ENCODE data around the gene SASH3.

The SASH3 gene

GRCh38 chrX:129783291-129783713 is 3.6 kb downstream of the SASH3 start:
- DNase-seq (ENCODE audit: low read depth, low spot score) = no peak

- no peak for DNase-seq (ENCODE audit: low read depth, low spot score)
Measured at GRCh38 chrX:129784371-129784770, 4.6 kb downstream of the SASH3 start.

DNA sequence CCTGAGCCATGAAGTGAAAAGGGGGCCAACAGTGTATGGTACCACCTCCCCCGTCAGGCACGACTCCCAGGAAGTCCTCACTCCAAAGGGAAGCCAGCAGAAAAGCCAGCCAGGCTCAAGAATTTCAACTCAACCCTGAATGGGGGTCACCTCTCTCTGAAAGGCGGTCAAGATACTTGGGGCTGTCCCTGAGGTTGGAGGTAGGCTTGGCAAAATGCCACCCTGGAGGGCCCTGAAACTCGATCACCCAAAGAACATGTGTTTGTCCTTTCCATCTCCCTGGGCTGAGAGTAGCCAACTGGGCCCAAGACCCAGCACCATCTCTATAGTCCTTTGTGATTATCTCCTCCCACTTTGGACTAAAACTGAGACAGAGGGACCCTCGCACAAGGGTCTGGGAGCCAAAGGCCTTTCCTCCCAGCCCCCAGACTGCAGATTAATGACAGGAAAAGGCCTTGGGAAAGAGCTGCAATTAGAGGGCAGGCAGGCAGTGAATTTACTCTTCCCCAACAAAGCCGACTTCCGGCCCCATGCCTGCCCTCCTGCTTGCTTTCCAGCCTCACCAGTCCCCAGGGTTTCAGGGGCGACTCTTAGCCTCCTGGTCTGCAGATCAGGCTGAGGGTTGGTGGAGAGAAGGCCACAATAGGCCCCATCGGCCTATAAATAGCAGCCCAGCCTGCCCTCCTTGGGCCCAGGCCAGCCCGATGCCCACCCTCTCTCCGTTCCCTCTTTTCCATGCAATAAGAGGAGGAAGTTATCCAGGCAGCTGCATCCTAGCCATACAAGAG is 5.6 kb downstream of the SASH3 start:
- no peak for DNase-seq (ENCODE audit: low read depth, low spot score)

- no peak for DNase-seq (ENCODE audit: low read depth, low spot score)
Measured at GRCh38 chrX:129786210-129786651, 6.5 kb downstream of the SASH3 start.

DNA sequence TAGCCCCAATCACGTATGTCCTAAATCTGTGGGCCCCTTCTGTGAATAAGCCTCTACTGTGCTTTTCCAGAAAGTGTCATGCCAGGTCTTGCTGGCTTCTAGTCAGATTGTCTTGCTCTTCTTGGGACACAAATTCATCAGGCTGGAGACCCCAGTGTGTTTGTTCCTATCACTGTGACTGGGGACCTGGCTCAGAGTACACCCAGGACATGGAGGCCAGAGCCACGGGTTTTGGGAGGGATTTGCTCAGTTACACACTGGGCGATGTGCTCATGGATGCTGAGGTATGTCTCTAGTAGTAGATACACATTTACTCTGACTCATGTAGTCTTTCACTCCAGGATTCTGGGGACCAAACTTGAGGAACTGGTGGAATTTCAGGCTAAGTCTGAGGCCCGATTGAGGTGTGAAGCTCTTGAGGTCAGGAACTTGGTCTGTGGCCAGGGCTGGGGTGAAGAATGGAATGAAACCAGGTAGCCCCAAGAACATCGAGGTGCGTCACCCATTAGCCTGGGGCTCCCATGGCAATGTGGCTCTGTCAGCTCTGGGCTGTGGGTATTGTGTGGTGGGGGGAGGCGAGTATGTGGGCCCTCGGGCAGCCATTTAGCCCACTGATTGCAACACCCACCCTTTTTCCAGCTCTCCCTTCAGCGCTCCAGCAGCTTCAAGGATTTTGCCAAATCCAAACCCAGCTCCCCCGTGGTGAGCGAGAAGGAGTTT is 7.7 kb downstream of the SASH3 start:
- DNase-seq (ENCODE audit: low read depth, low spot score) = no peak

GRCh38 chrX:129788527-129788926 is 8.8 kb downstream of the SASH3 start:
- DNase-seq (ENCODE audit: low read depth, low spot score) = no peak

DNA sequence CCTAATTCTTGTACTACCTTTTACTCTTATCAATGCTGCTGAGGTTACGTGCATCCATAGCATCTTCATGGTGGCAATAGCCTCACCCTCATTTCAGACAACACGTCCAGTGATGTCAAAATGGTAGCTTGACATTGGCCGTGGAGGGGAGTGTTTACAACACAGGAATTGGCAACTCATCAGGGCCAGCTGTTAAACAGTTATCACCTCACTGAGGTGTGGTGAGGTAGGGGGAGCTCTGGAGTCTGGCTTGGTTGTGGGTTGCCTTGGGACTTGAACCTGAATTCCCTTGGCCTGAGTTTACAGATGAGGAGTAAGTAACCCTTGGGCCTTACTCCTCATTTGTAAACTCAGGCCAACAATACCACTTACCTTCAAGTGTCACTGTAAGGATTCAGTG is 10.4 kb downstream of the SASH3 start:
- no peak for DNase-seq (ENCODE audit: low read depth, low spot score)

DNA sequence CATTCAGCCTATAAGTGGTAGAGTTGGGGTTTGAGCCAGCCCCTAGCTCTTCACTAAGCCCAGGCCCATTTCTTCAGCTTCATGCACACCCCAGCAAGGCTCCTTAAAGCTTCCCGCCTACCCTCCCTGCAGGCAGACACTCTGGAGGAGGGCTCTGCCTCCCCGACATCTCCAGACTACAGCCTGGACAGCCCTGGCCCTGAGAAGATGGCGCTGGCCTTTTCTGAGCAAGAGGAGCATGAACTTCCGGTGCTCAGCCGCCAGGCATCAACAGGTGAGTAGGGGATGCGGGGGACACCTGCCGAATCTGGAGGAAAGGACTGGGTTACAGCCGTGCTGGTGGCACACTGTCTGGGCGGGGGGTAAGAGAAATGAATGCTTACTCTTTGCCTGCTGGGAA is 11.1 kb downstream of the SASH3 start:
- no peak for DNase-seq (ENCODE audit: low read depth, low spot score)

DNA sequence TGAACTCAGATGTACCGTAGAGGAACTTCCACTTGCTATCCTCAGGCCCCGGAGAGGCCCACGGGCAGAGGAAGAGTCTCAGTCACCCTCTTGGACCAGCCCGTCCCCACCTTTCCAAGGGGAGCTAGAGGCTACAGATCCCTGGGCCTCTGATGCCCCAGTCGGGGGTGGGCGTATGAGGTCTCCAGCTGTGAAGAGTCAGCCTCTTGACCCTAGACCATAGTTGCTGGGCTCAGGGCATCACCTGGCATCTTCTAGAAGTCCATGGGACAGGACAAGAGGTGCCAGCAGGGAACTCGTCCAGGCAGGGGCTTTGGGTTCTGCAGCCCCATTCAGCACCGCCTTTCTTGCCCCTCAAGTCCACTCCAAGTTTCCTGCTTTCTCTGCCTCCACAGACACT is 11.6 kb downstream of the SASH3 start:
- DNase-seq (ENCODE audit: low read depth, low spot score) = no peak

GRCh38 chrX:129791961-129792570 is 12.3 kb downstream of the SASH3 start:
- DNase-seq (ENCODE audit: low read depth, low spot score) = no peak

DNA sequence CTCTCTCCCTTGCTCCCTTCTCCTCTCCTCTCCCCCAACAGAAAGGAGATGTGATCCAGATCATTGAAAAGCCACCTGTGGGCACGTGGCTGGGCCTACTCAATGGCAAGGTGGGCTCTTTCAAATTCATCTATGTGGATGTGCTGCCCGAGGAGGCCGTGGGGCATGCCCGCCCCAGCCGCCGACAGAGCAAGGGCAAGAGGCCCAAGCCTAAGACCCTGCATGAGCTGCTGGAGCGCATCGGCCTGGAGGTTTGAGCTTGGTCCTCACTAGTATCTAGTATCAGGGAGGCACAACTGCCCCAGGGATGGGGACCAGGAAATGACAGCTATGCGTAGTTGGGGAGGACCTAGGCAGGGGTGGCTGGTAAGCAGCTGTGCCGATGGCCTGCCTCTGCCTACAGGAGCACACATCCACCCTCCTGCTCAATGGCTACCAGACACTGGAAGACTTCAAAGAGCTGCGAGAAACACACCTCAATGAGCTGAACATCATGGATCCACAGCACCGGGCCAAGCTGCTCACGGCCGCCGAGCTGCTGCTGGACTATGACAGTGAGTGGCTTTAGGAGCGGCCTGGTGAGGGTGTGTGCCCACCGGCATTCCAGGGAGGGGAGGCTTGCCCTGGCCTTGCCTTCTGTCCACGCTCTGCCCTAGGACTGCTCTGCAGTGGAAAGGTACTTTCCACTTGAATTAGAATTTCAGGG is 13.0 kb downstream of the SASH3 start:
- no peak for DNase-seq (ENCODE audit: low read depth, low spot score)

GRCh38 chrX:129793604-129794191 is 13.9 kb downstream of the SASH3 start:
- DNase-seq (ENCODE audit: low read depth, low spot score) = no peak

DNA sequence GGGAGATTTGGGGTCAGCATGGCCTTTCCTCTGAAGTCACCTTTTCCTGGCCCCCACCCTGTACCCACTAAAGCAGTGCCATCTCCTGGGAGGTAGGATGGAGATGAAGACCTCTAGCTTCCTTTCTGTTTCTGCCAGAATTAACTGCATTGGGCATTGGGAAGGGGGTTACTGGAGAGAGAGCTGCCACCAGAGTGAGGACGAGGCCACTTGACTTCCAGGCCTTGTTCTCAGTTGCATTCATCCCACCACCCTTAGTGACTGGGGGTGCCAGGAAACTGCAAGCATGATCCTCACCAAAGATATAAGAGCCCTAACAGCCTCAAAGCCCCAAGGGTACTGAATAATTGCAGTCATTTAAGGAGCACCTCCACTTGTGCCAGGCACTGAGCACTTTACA is 15.8 kb downstream of the SASH3 start:
- DNase-seq (ENCODE audit: low read depth, low spot score) = no peak

- DNase-seq (ENCODE audit: low read depth, low spot score) = no peak
Measured at GRCh38 chrX:129797251-129797906, 17.6 kb downstream of the SASH3 start.

DNA sequence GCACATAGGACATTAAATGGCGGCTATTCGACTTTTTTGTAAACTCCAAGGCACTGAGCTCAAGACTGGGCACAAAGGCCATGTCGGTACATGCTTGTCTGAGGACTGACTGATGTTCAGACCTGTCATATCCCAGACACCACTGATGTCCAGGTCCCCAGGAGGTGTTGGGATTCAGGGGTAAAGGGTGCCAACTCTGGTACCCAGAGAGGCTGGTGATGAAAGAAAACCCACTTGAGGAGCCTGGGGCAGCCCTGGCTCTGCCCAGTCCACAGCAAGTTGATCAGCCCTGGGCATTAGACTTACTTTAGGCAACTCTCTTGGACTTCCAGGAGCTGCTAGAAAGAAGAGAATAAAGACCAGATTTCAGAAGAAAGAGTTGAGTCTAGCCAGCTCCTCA is 18.7 kb downstream of the SASH3 start:
- DNase-seq (ENCODE audit: low read depth, low spot score) = no peak

GRCh38 chrX:129798888-129799287 is 19.1 kb downstream of the SASH3 start:
- no peak for DNase-seq (ENCODE audit: low read depth, low spot score)

GRCh38 chrX:129800186-129800585 is 20.4 kb downstream of the SASH3 start:
- DNase-seq (ENCODE audit: low read depth, low spot score) = no peak

DNA sequence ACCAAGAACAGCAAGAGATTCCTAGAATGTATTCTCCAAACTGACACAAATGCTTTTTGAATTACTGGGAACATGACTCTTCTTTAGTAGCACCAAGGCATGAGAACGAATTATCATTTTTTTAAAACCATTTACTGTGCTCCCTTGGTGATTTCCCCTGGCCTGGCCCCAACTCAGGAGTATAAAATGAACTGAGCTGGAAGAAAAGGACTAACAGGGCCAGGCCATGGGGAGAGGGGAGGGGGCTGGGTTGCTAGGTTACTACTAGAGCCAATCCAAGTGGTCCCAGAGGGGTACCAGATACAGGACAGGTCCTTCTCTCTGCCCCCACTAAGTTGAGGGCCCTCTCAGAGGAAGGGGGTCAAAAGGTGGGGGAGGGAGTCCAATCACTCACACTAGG is 23.1 kb downstream of the SASH3 start:
- no peak for DNase-seq (ENCODE audit: low read depth, low spot score)

DNA sequence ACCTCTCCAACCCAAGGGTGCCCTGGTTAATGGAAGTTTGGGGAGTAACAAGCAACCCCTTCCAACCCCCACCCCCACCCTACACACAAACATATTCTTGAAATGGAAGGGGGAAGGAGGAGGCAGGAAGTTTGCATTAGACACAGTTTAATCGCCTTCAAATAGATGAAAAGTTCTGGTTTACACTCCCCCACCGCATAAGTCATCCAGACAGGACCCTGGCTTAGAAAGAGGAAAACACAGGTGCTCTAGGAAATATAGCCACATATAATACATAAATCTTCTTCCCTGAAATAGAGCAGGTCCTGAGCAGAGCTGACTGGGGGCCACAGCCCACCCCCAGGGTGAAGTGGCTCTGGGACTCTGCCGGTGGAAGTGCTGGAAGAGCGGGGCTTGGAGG is 25.1 kb downstream of the SASH3 start:
- DNase-seq (ENCODE audit: low read depth, low spot score) = no peak

DNA sequence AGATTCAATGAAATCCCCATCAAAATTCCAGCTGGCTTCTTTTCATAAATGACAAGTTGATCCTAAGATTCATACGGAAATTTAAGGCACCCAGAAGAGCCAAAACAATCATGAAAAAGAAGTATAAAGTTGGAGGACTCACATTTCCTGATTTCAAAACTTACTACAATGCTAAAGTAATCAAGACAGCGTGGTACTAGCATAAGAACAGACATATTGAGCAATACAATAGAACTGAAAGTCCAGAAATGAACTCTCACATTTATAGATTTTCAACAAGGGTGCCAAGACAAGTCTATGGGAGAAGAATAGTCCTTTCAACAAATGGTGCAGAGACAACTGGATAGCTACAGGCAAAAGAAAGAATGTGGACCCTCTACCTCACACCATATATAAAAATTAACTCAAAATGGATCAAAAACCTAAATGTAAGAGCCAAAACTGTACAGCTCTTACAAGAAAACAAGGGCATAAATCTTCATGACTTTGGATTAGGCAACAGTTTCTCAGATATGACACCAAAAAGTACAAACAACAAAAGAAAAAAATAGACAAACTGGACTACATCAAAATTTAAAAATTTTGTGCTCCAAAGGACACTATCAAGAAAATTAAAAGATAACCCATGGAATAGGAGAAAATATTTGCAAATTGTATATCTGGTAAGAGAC is 28.5 kb downstream of the SASH3 start:
- DNase-seq (ENCODE audit: low read depth, low spot score) = no peak

Measured in activated naive CD8-positive, alpha-beta T cell treated with anti-CD3 and anti-CD28 coated beads, Interleukin-2, amount 50 U/mL, for 16 hours (primary cell).